Stimulated activated naive CD8-positive, alpha-beta T cell treated with anti-CD3 and anti-CD28 coated beads, Interleukin-15, amount 100 ng/mL, for 72 hours (primary cell): ENCODE data around the gene OR5K2.

ENCODE experiments used
- ATAC-seq: fragments of 150-1000 bp; cut with Tn5 transposase; 2 replicates; pipeline ENCODE4 v1.10.0; 2021; ENCODE audit warnings: mild to moderate bottlenecking, moderate library complexity
- DNase-seq, 2 donors: peaks; one replicate each; pipeline ENCODE4 v3.0.0; 2021 to 2022
- H3K27ac Mint-ChIP-seq, 2 donors: one replicate each; pipeline ENCODE4 v1.8.0; 2022; ENCODE audit warnings: mild to moderate bottlenecking in 2 of 2, mixed read lengths in 2 of 2, moderate library complexity in 2 of 2
- H3K27me3 Mint-ChIP-seq: one replicate; pipeline ENCODE4 v1.8.0; 2022; ENCODE audit warnings: mixed read lengths
- H3K4me1 Mint-ChIP-seq: one replicate; pipeline ENCODE4 v1.8.0; 2022; ENCODE audit warnings: mild to moderate bottlenecking, mixed read lengths
- H3K4me3 Mint-ChIP-seq, 2 donors: one replicate each; pipeline ENCODE4 v1.8.0; 2022; ENCODE audit warnings: mild to moderate bottlenecking in 2 of 2, mixed read lengths in 2 of 2, moderate library complexity in 1 of 2
- H3K9me3 Mint-ChIP-seq, 2 donors: one replicate each; pipeline ENCODE4 v1.8.0; 2022; ENCODE audit warnings: mixed read lengths in 2 of 2

OR5K2 gene

GRCh38 chr3:98534168-98534567 is 36.7 kb downstream of the OR5K2 start:
- Mint-ChIP-seq H3K4me3 (peak overlapping the region in 1 of 2 donors; percentile 39), H3K4me1 (peaks cover 60% of the 10 kb centered on the region), H3K27ac (no peak overlapping the region)

GRCh38 chr3:98534734-98535133 is 37.3 kb downstream of the OR5K2 start:
- Mint-ChIP-seq H3K9me3 (no peaks in the 10 kb centered on the region), H3K4me3 (peak overlapping the region in 1 of 2 donors; percentile 12), H3K27ac (no peak overlapping the region), H3K4me1 (peaks cover 63% of the 10 kb centered on the region), H3K27me3 (no peaks in the 10 kb centered on the region)
- DNase-seq = no peak
- no peak for ATAC-seq

More at GRCh38 chr3:98534168-98534567, 36.7 kb downstream of the OR5K2 start:
- ATAC-seq (no peak), DNase-seq (no peak)
- no peaks in the 10 kb centered on the region for H3K27me3 Mint-ChIP-seq
- no peaks in the 10 kb centered on the region for H3K9me3 Mint-ChIP-seq

DNA sequence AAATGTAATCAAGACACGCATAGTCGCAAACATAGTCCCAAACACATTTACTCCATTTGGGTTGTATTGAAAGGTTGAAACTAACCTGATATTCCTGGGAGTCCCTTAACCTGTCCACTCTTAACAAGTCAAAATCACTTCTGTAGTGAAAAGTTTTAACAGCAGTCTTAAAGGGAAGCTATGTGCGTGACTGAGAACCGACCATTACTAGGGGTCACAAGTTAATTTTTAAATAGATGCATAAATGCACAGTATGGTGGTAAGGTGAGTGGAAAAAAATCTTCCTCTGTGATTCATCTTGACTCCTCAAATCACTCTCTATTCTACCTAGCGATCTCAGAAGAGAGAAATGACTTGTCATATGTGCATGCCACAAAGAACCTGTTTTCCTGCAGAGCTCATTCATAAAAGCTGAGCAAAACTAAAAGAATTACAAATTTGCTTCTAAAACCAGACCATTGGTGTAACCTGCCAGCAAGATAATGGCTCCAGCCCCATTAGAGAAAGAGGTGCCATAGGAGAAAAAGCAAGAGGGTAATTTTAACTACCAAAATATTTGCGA is 39.1 kb downstream of the OR5K2 start:
- H3K27me3 Mint-ChIP-seq = no peaks in the 10 kb centered on the region
- ATAC-seq (peak; percentile 94), DNase-seq (peak in 1 of 2 donors; percentile 27)
- no peaks in the 10 kb centered on the region for H3K9me3 Mint-ChIP-seq
- H3K4me1 Mint-ChIP-seq = peaks cover 56% of the 10 kb centered on the region
- peak overlapping the region; percentile 50 to 67 for H3K4me3 Mint-ChIP-seq
- peak overlapping the region; percentile 82 to 97 for H3K27ac Mint-ChIP-seq

DNA sequence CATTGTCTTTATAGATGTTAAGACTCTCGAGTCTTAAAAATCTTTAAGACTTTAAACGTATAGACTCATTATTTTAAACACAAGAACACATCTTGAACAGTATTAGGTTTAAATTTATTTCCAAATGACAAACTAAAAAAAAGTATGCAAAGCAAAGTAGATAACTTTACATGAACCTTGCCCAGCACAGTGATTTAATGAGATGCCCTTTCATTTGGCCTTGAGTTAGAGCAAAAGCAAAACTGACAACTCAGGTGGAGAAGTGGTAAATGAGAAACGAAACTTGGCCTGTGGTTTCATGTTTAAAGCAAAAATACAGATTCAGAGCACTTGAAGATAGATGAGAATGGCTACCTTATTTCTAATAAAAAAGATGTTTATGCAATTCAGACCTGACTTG is 42.9 kb downstream of the OR5K2 start:
- Mint-ChIP-seq H3K27ac (no peak overlapping the region), H3K27me3 (no peaks in the 10 kb centered on the region), H3K4me1 (peaks cover 64% of the 10 kb centered on the region), H3K4me3 (peak overlapping the region; percentile 32 to 59), H3K9me3 (no peaks in the 10 kb centered on the region)
- DNase-seq = no peak
- ATAC-seq = peak; percentile 55

GRCh38 chr3:98541695-98542094 is 44.2 kb downstream of the OR5K2 start:
- H3K4me3 Mint-ChIP-seq = peak overlapping the region; percentile 36 to 56
- no peak overlapping the region for H3K27ac Mint-ChIP-seq
- DNase-seq = no peak

GRCh38 chr3:98542623-98543022 is 45.1 kb downstream of the OR5K2 start:
- no peaks in the 10 kb centered on the region for H3K27me3 Mint-ChIP-seq
- peaks cover 60% of the 10 kb centered on the region for H3K4me1 Mint-ChIP-seq
- H3K27ac Mint-ChIP-seq = no peak overlapping the region
- no peak overlapping the region for H3K4me3 Mint-ChIP-seq
- DNase-seq (no peak), ATAC-seq (no peak)
- H3K9me3 Mint-ChIP-seq = no peaks in the 10 kb centered on the region

More at GRCh38 chr3:98541695-98542094, 44.2 kb downstream of the OR5K2 start:
- H3K9me3 Mint-ChIP-seq = no peaks in the 10 kb centered on the region
- ATAC-seq = no peak
- no peaks in the 10 kb centered on the region for H3K27me3 Mint-ChIP-seq
- H3K4me1 Mint-ChIP-seq = peaks cover 66% of the 10 kb centered on the region

DNA sequence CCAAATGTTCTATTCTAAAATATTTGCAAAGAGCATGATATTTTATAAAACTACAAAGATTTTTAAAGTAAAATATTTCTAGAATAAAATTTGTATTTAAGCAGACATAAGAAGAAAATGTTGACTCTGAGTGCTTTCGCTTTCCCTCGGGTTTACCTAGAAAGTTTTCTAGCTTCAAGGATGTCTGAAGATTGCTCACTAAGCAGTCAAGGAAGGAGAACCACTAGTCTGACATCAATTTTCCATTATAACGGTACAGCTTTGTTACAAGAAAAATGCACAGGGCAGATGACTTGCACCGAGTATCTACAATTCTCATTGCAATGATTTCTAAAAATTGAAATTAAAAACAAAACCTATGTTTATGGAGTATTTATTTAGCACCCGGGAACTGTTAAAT is 48.5 kb downstream of the OR5K2 start:
- DNase-seq (no peak), ATAC-seq (peak; percentile 90)
- Mint-ChIP-seq H3K27ac (peak overlapping the region; percentile 34 to 97), H3K9me3 (no peaks in the 10 kb centered on the region), H3K27me3 (no peaks in the 10 kb centered on the region), H3K4me1 (peaks cover 64% of the 10 kb centered on the region), H3K4me3 (peak overlapping the region; percentile 57 to 72)
